SK-N-SH (cell line): ENCODE results near the gene MTERF2. TPM values are rescaled to one million over a fixed set of nuclear protein-coding genes. Genes with fewer than 3 reads are reported as not detected.

Experiments used
- CTCF ChIA-PET: fragments of 300-600, 350-600 bp; formaldehyde crosslinking; extraction: SDS; loops from one replicate; lab custom pipeline; 2021; lab: Yijun Ruan, JAX
- POLR2A ChIA-PET: fragments of 350-600 bp; sonication (Branson Sonifier 250); formaldehyde crosslinking; extraction: SDS; loops from one replicate; lab custom pipeline; 2020; ENCODE audit warnings: antibody characterized with exemption, inconsistent platforms; lab: Yijun Ruan, JAX
- DNase-seq: peaks from one replicate; pipeline ENCODE4 v3.0.0; 2012
- H2AFZ ChIP-seq: fragments of 200-600 bp; sonication (generic); 2 replicates; pipeline ENCODE4 v1.8.1; 2016; ENCODE audit warnings: antibody characterized with exemption, mild to moderate bottlenecking, low read depth
- H3F3A ChIP-seq: fragments of 200-600 bp; sonication (generic); replicated peaks from 2 replicates; pipeline ENCODE3; 2016; ENCODE audit warnings: antibody characterized with exemption, mild to moderate bottlenecking; ENCODE audit not compliant: insufficient read depth
- H3K27ac ChIP-seq, 2 experiments: fragments of 200-500 bp in 1 of 2; fragments of 200-600 bp in 1 of 2; sonication (Bioruptor generic) in 1 of 2; sonication (generic), shearing (Covaris generic) in 1 of 2; 2 replicates each; pipeline versions ENCODE4 v1.5.1 to v1.6.1; 2014 to 2016; ENCODE audit warnings: low read depth in 2 of 2, inconsistent platforms in 1 of 2, low read length in 1 of 2, mild to moderate bottlenecking in 1 of 2, mixed read lengths in 1 of 2
- H3K27me3 ChIP-seq: fragments of 200-600 bp; sonication (generic), shearing (Covaris generic); 2 replicates; pipeline ENCODE4 v1.6.1; 2016; ENCODE audit warnings: mixed run types; ENCODE audit not compliant: insufficient read depth
- H3K36me3 ChIP-seq, 2 experiments: fragments of 200-500 bp in 1 of 2; fragments of 200-600 bp in 1 of 2; sonication (Bioruptor generic) in 1 of 2; sonication (generic) in 1 of 2; replicated peaks in 1 of 2; 2 replicates each; pipeline versions ENCODE3 to v1.5.1; 2014 to 2016; ENCODE audit warnings: low read length in 1 of 2, mild to moderate bottlenecking in 1 of 2; ENCODE audit not compliant: insufficient read depth in 2 of 2, control insufficient read depth in 1 of 2
- H3K4me1 ChIP-seq, 2 experiments: fragments of 200-500 bp in 1 of 2; fragments of 200-600 bp in 1 of 2; sonication (Bioruptor generic) in 1 of 2; sonication (generic), shearing (Covaris generic) in 1 of 2; 2 replicates each; pipeline versions ENCODE4 v1.5.1 to v1.6.1; 2014 to 2016; ENCODE audit warnings: low read depth in 1 of 2, low read length in 1 of 2, mixed run types in 1 of 2; ENCODE audit not compliant: insufficient read depth in 2 of 2, control insufficient read depth in 1 of 2
- H3K4me2 ChIP-seq: fragments of 200-600 bp; sonication (generic), shearing (Covaris generic); 2 replicates; pipeline ENCODE4 v1.6.1; 2017; ENCODE audit warnings: mixed run types
- H3K4me3 ChIP-seq, 2 experiments: fragments of 200-500 bp in 1 of 2; fragments of 200-600 bp in 1 of 2; sonication (Bioruptor generic) in 1 of 2; sonication (generic), shearing (Covaris generic) in 1 of 2; 2 replicates each; pipeline versions ENCODE4 v1.5.1 to v1.8.1; 2014 to 2016; ENCODE audit warnings: low read depth in 2 of 2, inconsistent platforms in 1 of 2, low read length in 1 of 2, mild to moderate bottlenecking in 1 of 2, mixed read lengths in 1 of 2, moderate library complexity in 1 of 2
- H3K79me2 ChIP-seq: fragments of 200-600 bp; sonication (generic); 2 replicates; pipeline ENCODE4 v1.8.1; 2017; ENCODE audit warnings: mild to moderate bottlenecking; ENCODE audit not compliant: insufficient read depth
- H3K9ac ChIP-seq: fragments of 200-600 bp; sonication (generic); 2 replicates; pipeline ENCODE4 v1.6.1; 2017; ENCODE audit warnings: mixed run types
- H3K9me2 ChIP-seq: fragments of 200-600 bp; sonication (generic); 2 replicates; pipeline ENCODE4 v1.6.1; 2017; ENCODE audit warnings: mixed run types
- H3K9me3 ChIP-seq: fragments of 200-600 bp; sonication (generic); 2 replicates; pipeline ENCODE4 v1.6.1; 2017; ENCODE audit warnings: mixed run types, mild to moderate bottlenecking, moderate library complexity
- H4K20me1 ChIP-seq: fragments of 200-600 bp; sonication (generic); 2 replicates; pipeline ENCODE4 v1.6.1; 2017; ENCODE audit warnings: mild to moderate bottlenecking, mixed run types; ENCODE audit not compliant: insufficient read depth
- ELF1 ChIP-seq: IDR thresholded peaks from 2 replicates; pipeline ENCODE4 v1.4.0; 2012
- EP300 ChIP-seq, 2 experiments: IDR thresholded peaks; 2 replicates each; pipeline versions ENCODE4 v1.4.0 to v1.6.1; 2012; ENCODE audit warnings: borderline replicate concordance in 1 of 2, low read depth in 1 of 2, low read length in 1 of 2
- FOXM1 ChIP-seq: IDR thresholded peaks from 2 replicates; pipeline ENCODE4 v1.4.0; 2012; ENCODE audit warnings: low read depth, mild to moderate bottlenecking
- MEF2A ChIP-seq: IDR thresholded peaks from 2 replicates; pipeline ENCODE4 v1.4.0; 2012; ENCODE audit warnings: low read depth, borderline replicate concordance
- NFIC ChIP-seq: IDR thresholded peaks from 2 replicates; pipeline ENCODE4 v1.4.0; 2012; ENCODE audit warnings: borderline replicate concordance
- NRF1 ChIP-seq: IDR thresholded peaks from 2 replicates; pipeline ENCODE4 v1.6.1; 2012; ENCODE audit warnings: low read depth, mild to moderate bottlenecking, low read length
- POLR2AphosphoS5 ChIP-seq: IDR thresholded peaks from 2 replicates; pipeline ENCODE4 v1.6.1; 2012; ENCODE audit warnings: low read depth, low read length
- RXRA ChIP-seq: IDR thresholded peaks from 2 replicates; pipeline ENCODE4 v1.4.0; 2012; ENCODE audit warnings: low read depth, mild to moderate bottlenecking, borderline replicate concordance
- SIN3A ChIP-seq: IDR thresholded peaks from 2 replicates; pipeline ENCODE4 v1.6.1; 2012; ENCODE audit warnings: low read depth, mild to moderate bottlenecking, low read length, moderate library complexity, borderline replicate concordance
- SMC3 ChIP-seq: IDR thresholded peaks from 2 replicates; pipeline ENCODE4 v1.6.1; 2012; ENCODE audit warnings: low read depth, low read length, improper control_type of control experiment
- WGBS: methylation state at CpG from one replicate; pipeline ENCODE4 v1.1.6; 2017; ENCODE audit warnings: low lambda C conversion rate; 5-methylcytosine and 5-hydroxymethylcytosine counted together
- polyA plus RNA-seq, 3 experiments: library from polyadenylated mRNA; depleted of rRNA; stranded (reverse); fragments of >200 nt; gene quantifications; 2 replicates each; pipeline ENCODE4 v1.2.3, GENCODE V29; 2012
- TF ChIP-seq, protein P1 (sequence below): IDR thresholded peaks from 2 replicates; pipeline ENCODE4 v1.4.0; 2012; ENCODE audit warnings: low read depth, borderline replicate concordance
- TF ChIP-seq, protein P2 (sequence below): IDR thresholded peaks from 2 replicates; pipeline ENCODE4 v1.4.0; 2012; ENCODE audit warnings: low read depth, borderline replicate concordance

Gene MTERF2
- polyA plus RNA-seq, 1 of the 3 experiments (the other 2 are of a cell fraction), result 5.9 TPM

DNA sequence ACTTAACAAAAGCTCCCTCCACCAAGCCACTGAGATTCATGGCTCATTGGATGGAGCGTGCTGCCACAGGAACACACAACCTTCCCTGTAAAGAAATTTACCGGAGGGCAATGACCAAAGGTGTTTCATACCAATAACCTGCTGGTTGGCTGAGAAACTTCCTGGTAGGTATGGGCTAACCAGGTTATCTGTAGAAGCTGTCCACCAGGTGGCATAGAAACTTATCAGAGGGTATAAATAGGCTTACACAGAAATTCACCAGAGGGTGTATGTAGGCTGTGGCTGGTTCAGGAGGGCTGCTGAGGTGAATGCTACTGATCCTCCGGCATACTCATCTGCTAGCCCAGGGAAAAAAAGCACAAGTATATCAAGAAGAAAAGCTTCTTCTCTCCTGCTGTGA, 27.1 kb upstream of the MTERF2 start:
- Histone ChIP-seq H3K79me2 (no peaks in the 10 kb centered on the region), H3K4me2 (no peak overlapping the region), H4K20me1 (no peaks in the 10 kb centered on the region), H3K9me3 (no peaks in the 10 kb centered on the region), H3K4me1 (no peaks in the 10 kb centered on the region), H3F3A (no peaks in the 10 kb centered on the region), H2AFZ (no peak overlapping the region), H3K9ac (no peak overlapping the region), H3K4me3 (no peak overlapping the region), H3K27ac (no peak overlapping the region), H3K27me3 (no peaks in the 10 kb centered on the region), H3K36me3 (peaks cover 0 to 9% of the 10 kb centered on the region in 2 experiments), H3K9me2 (no peaks in the 10 kb centered on the region)
- no peak for DNase-seq
- ChIA-PET CTCF (interaction anchor here (0.9 to 1.2 kb wide), 3 partner anchors 15 to 91 kb away, joined by 3 to 4 read pairs (median 3); no protein-coding TSS in a partner anchor), POLR2A (no interaction called here)
- 74% methylated on average over 3 of the region's 3 CpGs for WGBS
- no peak for TF ChIP-seq RXRA
- TF ChIP-seq, protein P1, sequence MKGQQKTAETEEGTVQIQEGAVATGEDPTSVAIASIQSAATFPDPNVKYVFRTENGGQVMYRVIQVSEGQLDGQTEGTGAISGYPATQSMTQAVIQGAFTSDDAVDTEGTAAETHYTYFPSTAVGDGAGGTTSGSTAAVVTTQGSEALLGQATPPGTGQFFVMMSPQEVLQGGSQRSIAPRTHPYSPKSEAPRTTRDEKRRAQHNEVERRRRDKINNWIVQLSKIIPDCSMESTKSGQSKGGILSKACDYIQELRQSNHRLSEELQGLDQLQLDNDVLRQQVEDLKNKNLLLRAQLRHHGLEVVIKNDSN, result no peak
- no peak for TF ChIP-seq SMC3
- TF ChIP-seq, protein P2, sequence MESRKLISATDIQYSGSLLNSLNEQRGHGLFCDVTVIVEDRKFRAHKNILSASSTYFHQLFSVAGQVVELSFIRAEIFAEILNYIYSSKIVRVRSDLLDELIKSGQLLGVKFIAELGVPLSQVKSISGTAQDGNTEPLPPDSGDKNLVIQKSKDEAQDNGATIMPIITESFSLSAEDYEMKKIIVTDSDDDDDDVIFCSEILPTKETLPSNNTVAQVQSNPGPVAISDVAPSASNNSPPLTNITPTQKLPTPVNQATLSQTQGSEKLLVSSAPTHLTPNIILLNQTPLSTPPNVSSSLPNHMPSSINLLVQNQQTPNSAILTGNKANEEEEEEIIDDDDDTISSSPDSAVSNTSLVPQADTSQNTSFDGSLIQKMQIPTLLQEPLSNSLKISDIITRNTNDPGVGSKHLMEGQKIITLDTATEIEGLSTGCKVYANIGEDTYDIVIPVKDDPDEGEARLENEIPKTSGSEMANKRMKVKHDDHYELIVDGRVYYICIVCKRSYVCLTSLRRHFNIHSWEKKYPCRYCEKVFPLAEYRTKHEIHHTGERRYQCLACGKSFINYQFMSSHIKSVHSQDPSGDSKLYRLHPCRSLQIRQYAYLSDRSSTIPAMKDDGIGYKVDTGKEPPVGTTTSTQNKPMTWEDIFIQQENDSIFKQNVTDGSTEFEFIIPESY, result no peak
- no peak for TF ChIP-seq ELF1
- no peak for TF ChIP-seq FOXM1
- no peak for TF ChIP-seq SIN3A
- TF ChIP-seq NFIC, result no peak
- TF ChIP-seq POLR2AphosphoS5, result no peak
- no peak for TF ChIP-seq EP300 (IDR thresholded peaks at IDR 0.05; ENCODE audit: borderline replicate concordance in 1 of 2, low read depth in 1 of 2, low read length in 1 of 2)

DNA sequence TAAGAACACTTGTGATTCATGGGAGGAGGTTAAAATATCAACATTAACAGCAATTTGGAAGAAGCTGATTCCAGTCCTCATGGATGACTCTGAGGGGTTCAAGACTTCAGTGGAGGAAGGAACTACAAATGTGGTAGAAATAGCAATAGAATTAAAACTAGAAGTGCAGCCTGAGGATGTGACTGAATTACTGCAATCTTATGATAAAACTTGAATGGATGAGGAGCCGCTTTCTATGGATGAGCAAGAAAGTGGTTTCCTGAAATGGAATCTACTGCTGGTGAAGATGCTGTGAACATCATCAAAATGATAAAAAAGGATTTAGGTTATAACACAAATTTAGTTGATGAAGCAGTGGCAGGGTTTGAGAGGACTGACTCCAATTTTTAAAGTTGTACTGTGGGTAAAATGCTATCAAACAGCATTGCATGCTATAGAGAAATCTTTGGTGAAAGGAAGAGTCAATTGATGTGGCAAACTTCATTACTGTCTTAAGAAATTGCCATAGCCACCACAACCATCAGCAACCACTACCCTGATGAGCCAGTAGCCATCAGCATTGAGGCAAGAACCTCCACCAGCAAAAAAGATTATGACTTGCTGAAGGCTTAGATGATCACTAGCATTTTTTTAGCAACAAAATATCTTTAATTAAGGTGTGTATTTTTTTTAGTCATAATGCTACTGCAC, 25.9 kb upstream of the MTERF2 start:
- no peak for DNase-seq
- TF ChIP-seq MEF2A, result no peak
- TF ChIP-seq NRF1, result no peak
- peaks cover 0 to 5% of the 10 kb centered on the region in 2 experiments for H3K36me3 ChIP-seq
- 100% methylated on average over 1 of the region's 1 CpG for WGBS
- H3K9me3 ChIP-seq, result no peaks in the 10 kb centered on the region
- no peak overlapping the region for H2AFZ ChIP-seq
- H3K4me3 ChIP-seq, result no peak overlapping the region
- no peak overlapping the region for H3K9ac ChIP-seq
- no peaks in the 10 kb centered on the region for H3K79me2 ChIP-seq
- no peaks in the 10 kb centered on the region for H3F3A ChIP-seq
- no peaks in the 10 kb centered on the region for H3K9me2 ChIP-seq
- no peaks in the 10 kb centered on the region for H4K20me1 ChIP-seq
- no peaks in the 10 kb centered on the region for H3K27me3 ChIP-seq
- ChIA-PET CTCF (interaction anchor here (0.9 to 1.2 kb wide), 2 partner anchors 15 to 17 kb away, joined by 3 read pairs; no protein-coding TSS in a partner anchor), POLR2A (no interaction called here)
- no peak overlapping the region for H3K27ac ChIP-seq
- H3K4me1 ChIP-seq, result no peaks in the 10 kb centered on the region
- no peak overlapping the region for H3K4me2 ChIP-seq
